ENCODE data around the gene CDKN2A.
"Not testable (repeated sequence)": the region's sequence is repeated elsewhere in the genome, so short reads cannot be mapped to it uniquely, and the experiment has no call there.

Gene CDKN2A

GRCh38 chr9:21976334-21976875 is 17.8 kb downstream of the CDKN2A start:
- DNase-seq = no peak

GRCh38 chr9:21974722-21975409 is 19.3 kb downstream of the CDKN2A start:
- DNase-seq = peak; percentile 73

GRCh38 chr9:21974343-21974721 is 19.9 kb downstream of the CDKN2A start:
- no peak for DNase-seq

GRCh38 chr9:21972361-21972760 is 21.8 kb downstream of the CDKN2A start:
- DNase-seq = no peak

GRCh38 chr9:21970800-21971640 is 23.2 kb downstream of the CDKN2A start:
- no peak for DNase-seq

GRCh38 chr9:21969951-21970799 is 24.0 kb downstream of the CDKN2A start:
- no peak for DNase-seq

- DNase-seq = no peak
Observed at GRCh38 chr9:21969011-21969940, 24.9 kb downstream of the CDKN2A start.

- DNase-seq = no peak
Observed at GRCh38 chr9:21968331-21969010, 25.7 kb downstream of the CDKN2A start.

GRCh38 chr9:21967702-21968101 is 26.5 kb downstream of the CDKN2A start:
- DNase-seq = no peak

- no peak for DNase-seq
Observed at GRCh38 chr9:21967169-21967568, 27.0 kb downstream of the CDKN2A start.

GRCh38 chr9:21966140-21966851 is 27.9 kb downstream of the CDKN2A start:
- no peak for DNase-seq

GRCh38 chr9:21965401-21965951 is 28.7 kb downstream of the CDKN2A start:
- no peak for DNase-seq

GRCh38 chr9:21964925-21965385 is 29.2 kb downstream of the CDKN2A start:
- no peak for DNase-seq

GRCh38 chr9:21961569-21961968 is 32.6 kb downstream of the CDKN2A start:
- no peak for DNase-seq

GRCh38 chr9:21959268-21959667 is 34.9 kb downstream of the CDKN2A start:
- not testable (repeated sequence) for DNase-seq

GRCh38 chr9:21958833-21959232 is 35.4 kb downstream of the CDKN2A start:
- no peak for DNase-seq

GRCh38 chr9:21945606-21946005 is 48.6 kb downstream of the CDKN2A start:
- DNase-seq = no peak

- DNase-seq = no peak
Observed at GRCh38 chr9:21943464-21943863, 50.7 kb downstream of the CDKN2A start.

GRCh38 chr9:21941337-21941995 is 52.7 kb downstream of the CDKN2A start:
- DNase-seq = no peak

- no peak for DNase-seq
Observed at GRCh38 chr9:21936161-21936560, 58.0 kb downstream of the CDKN2A start.

Data from T1000 (cell line).